Activated CD8-positive, alpha-beta memory T cell treated with anti-CD3 and anti-CD28 coated beads for 4 hours (primary cell): Measurements from ENCODE around the gene FARP1.

Experiments
- DNase-seq, 2 donors: peaks; one replicate each; pipeline ENCODE4 v3.0.0-alpha.2; 2020; ENCODE audit warnings: low read depth in 2 of 2

Gene FARP1

DNA sequence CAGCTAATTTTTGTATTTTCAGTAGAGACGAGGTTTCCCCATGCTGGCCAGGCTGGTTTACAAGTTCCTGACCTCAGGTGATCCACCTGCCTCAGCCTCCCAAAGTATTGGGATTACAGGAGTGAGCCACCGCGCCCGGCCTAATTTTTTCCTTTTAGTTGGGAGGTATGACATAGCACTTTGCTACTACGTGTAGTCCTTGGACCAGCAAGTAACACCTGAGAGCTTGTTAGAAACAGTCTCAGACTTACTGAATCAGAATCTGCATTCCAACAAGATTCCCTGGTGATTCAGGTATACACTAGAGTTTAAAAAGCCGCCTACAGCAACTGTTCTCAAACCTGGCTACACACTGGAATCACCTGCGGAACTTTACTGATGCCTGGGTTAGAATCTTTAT, 1.8 kb upstream of the FARP1 start:
- no peak for DNase-seq

DNA sequence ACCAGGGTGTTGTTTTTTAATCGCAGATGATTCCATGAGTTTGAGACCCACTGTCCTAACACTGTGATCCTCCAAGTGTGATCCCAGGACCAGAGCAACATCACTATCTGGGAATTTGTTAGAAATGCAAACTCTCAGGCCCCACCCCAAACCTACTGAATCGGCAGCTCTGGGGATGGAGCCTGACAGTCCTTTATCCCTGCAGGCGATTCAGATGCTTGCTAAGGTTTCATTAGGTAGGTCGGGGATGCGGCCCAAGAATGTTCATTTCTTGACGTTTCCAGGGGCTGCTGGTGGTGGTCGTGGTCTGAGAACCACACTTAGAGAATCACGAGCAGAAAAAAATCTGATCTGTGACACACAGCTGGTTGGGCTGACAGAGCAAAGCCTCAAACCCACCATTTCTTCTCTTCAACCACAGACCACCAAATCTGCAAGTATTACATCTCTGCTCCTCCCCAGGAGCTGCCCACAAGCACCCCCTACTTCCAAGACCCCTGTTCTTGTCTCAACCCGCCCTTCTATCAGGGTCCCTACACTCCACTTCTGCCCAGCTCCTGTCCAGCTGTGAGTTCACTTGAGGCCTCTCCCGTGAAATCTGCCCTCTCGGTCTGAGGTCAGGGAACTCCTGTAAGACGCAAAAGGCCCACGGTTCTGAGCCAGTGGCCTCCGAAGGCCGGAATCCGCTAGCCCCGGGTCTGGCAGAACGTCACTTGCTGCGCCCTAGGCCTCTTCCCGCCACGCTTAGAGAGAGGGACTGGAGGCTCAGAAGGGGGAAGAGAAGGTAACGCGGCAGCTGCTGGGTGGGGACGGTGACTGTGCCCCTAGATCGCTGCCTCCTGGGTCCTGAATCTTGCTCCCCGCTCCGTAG, 1.1 kb upstream of the FARP1 start:
- no peak for DNase-seq

DNA sequence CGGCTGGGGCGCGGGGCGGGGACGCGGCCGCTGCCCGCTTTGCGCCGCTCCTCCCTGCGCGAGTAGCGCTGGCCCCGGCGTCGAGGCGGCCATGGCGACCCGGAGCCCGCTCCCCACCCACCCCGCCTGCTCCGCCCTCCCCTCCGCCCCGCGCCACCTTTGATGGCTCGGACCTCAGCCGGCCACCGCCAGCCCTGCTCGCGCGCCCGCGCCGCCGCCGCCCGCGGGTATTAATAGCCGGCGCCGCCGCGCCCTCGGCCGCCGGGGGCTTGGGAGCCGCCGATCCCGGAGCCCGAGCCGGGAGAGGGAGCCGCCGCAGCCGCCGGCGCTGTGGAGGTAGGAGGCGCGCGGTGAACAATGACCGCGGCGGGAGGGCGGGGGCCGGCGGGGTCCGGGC, 261 bp downstream of the FARP1 start:
- DNase-seq = no peak

DNA sequence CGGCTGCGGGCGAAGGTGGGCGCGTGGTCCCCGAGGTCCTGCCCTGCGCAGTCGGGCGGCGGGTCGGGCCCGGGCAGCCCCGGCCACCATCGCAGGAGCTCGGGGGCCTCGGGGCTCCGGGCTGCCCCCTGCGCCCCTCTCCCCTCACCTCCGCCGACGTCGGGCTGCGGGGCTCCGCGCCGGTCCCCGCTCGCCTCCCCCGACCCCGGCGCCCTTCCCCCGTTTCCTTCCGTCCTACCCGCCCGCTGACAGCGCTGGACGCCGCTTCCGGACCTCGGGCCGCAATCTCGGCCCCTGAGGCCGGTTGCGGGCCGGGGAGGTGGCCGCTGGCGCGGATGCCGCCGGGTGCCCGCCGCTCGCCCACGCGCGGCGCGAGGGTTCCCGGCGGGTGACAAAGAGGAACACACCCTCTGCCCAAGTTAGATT, 720 bp downstream of the FARP1 start:
- no peak for DNase-seq

DNA sequence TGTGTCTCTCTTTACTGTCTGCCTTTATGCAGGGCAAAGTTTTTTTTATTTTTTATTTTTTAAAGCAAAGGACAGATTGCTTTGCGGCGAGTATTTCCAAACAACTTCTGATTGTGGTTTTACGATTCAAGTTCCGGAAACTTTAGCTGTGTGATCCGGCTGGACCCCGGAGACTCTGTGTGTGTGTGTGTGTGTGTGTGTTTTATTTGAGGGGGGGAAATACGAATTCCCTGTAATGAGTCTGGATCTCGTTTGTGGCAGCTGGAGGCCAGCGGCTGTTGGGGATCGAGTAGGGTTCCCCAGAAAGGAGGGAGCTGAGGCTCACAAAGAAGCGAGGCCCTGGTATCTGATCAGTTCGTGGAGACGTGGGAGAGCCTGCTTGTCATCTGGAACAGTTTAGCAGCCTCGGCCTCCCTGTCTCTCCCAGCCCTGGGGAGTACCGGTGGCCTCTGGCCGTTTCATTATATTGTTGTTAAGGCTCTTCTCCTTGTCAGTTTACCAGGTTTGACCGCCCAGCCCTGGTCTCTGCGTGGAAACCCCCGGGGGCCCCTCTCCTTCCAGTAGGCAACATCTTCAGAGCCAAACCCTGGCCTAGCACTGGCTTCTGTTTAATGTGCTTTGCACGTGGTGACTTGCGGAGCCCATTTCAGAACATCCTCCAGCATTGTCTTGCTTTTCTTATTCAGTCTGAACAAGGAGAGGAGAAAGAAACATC, 1.3 kb downstream of the FARP1 start:
- no peak for DNase-seq

DNA sequence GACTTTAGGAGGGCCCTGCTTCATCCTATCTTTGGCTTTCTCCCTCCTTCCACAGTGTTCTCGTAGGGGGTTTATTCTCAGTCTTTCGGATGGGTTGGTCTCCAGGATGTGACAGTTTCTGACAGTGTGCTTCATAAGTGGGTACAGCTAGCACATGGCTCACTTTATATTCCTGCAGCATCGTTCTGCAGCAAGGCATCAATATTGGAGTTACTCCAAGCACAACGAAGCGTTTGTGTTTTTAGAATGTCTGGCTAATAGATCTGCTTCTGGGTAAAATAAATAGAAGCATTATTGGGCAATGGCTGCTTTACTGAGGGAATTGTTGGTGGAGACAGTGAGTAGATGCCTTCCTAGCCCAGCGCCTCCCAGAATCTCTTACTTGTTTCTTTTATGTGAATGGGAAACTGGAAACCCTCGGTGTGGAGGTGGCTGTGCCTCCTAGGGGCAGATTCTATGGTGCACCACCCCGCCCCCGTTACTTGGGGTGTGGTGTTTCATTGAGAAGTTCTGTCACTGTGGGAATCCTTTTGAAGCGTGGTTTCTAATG, 2.0 kb downstream of the FARP1 start:
- no peak for DNase-seq

DNA sequence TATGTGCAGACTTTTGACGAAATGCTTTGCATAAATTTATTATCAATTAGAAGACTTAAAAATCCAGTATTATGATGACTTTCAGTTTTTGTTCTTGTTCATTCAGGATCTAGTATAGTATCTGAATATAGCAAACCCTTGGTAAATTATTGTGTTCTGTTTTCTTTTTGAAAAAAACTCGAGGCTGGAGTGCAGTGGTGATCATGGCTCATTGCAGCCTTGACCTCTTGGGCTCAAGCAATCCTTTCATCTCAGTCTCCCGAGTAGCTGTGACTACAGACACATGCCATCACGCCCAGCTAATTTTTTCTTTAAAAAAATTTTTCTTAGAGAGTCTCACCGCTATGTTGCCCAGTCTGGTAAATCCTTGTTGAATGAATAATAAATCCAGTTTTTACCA, 4.6 kb downstream of the FARP1 start:
- DNase-seq = no peak

DNA sequence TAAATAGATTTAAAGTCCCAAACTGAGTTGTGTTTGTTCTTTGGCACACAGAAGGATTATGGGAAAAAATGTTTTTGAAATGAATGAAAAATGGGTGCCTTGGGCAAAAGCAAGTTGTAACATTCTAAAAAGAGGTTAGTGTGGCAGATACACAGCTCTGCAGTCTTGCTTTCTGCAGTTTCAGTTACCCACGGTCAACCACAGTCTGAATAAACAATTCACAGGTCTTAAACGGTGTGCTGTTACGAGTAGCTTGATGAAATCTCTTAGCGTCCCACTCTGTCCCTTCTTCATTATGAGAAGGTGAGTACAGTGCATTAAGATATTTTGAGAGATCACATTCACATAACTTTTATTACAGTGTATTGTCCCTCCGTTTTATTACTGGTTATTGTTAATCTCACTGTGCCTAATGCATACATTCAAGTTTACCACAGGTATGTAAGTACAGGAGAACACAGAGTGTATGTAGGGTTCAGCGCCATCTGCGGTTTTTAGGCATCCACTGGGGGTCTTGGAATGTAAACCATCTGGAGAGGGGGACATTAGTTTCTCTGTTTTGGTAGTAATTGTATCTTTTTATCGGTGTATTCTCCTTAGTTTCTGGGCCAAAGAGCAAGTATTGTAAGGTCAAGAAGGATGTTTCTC, 8.1 kb downstream of the FARP1 start:
- no peak for DNase-seq

DNA sequence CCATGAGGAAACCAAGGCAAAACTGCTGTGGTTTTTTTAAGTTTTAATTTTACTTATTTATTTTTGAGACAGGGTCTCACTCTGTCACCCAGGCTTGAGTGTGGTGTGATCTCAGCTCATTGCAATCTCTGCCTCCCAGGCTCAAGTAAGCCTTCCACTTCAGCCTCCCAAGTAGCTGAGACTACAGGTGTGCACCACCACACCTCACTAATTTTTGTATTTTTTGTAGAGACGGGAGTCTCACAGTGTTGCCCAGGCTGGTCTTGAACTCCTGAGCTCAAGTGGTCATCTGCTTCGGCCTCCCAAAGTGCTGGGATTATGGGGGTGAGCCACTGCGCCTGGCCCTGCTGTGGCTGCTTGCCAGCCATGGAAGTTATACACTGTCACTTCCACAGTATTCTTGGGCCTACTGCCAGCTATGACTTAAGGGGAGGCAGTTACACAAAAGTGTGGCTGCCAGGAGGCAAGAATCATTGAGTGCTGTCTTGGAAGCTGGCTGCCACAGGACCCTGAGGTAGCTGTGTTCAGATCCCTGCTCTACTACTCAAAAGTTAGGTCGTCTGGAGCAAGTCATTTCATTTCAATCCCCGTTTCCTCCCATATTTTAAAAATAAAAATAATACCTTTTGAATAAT, 12.7 kb downstream of the FARP1 start:
- DNase-seq = no peak

DNA sequence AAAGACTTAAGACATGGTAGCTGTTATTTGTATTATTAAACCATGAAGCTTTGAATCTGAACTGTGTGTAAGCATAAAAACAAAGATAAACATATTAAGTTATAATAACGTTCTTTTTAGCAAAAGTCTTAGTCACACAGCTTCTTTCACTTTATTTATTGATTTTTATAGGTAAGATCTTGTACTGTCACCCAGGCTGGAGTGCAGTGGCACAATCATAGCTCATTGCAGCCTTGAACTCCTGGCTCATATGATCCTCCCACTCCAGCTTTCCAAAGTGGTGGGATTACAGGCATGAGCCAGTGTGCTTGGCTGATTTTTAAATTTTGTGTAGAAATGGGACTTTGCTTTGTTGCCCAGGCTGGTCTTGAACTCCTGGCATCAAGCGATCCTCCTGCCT, 13.4 kb downstream of the FARP1 start:
- DNase-seq = no peak

DNA sequence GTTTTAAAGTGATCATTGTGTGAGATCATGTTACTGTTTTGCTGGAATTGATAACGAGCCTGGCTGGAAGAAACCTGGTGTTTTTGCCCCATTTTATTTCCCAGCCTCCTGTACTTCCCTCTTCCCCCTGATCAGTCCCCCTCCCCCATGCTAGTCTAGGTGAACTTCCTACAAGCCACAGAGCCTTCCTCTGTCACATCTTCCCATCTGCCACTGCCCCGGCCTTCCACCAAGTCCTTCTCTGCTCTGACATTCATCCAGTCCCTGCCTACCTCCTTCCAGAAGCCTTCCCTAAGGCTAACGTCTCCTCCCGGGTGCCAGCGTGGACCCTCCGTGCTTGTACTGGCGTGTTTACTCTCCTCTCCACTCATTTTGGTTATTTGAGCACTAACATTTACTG, 14.3 kb downstream of the FARP1 start:
- DNase-seq = no peak

DNA sequence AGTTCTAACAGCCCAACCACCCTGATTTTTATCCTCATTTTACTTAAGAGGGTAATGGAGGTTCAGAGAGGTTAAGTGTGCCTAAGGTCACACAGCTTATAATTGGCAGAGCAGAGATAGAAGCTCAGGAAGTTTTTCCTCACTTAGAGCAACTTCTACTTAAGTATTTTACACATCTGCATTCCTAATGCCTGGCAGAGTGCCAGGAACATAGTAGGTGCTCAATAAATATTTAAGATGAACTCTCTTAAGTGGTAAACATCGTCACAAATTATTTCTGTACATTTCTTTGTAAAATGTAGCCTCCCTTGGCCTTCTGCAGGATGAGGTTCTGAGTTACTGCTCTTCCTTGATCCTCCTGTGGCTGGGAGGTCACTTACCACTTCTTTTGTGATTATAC, 14.7 kb downstream of the FARP1 start:
- no peak for DNase-seq

DNA sequence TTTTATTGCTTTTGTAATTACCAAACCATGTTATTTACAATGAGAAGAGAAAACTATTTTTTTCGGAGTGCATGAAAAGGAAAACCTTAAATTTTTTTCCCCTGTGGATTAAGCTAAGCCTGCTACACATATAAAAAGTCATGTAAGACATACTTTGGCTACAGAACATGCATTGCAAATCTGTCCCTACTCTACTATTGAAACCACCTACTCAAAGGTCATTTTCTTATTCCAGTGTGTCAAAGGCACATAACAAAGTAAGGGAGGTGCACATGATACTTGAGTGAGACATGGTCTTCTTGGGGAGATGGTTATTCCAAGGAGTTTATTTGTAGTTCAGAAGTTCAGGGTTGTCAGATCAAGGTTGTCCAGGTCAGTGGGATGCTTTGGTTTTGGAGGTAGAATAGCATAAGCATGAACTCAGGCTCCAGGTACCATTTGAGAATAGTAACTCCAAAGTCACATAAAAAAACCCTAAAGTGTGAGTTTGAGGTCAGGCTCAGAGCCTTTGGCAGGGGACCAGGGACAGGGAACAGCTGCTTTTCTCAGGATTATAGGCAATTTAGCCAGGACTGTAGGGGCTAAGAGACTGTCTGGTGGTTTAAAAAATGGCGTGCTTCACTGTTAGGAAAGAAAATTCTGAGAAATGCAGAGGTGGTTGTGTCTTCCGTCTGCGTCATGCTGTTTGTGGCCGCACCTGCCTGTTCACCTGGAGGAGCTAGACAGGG, 15.4 kb downstream of the FARP1 start:
- no peak for DNase-seq

DNA sequence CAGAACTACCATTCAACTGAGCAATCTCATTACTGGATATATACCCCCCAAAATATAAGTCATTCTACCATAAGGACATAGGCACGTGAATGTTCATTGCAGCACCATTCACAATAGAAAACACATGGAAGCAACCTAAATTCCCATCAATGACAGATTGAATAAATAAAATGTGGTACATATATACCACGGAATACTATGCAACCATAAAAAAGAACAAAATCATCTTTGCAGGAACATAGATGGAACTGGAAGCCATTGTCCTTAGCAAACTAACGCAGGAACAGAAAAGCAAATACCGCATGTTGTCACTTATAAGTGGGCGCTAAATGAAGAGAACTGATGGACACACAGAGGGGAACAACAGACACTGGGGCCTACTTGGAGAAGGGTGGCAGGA, 20.0 kb downstream of the FARP1 start:
- no peak for DNase-seq

DNA sequence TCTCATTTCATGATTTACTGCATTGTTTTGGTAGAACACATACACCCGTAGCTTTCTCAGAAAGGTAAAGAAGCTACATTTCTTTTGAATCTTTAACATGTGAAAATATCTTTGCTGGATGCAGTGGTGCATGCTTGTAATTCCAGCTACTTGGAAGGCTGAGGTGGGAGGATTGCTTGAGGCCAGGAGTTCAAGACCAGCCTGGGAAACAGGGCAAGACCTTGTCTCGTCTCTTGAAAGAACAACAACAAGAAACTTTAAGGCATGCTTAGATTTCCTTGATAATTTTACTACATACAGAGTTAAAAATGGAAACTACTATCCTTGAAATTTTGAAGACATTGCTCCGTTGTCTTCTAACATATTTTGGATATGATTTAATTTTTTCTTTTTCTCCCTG, 26.4 kb downstream of the FARP1 start:
- no peak for DNase-seq

DNA sequence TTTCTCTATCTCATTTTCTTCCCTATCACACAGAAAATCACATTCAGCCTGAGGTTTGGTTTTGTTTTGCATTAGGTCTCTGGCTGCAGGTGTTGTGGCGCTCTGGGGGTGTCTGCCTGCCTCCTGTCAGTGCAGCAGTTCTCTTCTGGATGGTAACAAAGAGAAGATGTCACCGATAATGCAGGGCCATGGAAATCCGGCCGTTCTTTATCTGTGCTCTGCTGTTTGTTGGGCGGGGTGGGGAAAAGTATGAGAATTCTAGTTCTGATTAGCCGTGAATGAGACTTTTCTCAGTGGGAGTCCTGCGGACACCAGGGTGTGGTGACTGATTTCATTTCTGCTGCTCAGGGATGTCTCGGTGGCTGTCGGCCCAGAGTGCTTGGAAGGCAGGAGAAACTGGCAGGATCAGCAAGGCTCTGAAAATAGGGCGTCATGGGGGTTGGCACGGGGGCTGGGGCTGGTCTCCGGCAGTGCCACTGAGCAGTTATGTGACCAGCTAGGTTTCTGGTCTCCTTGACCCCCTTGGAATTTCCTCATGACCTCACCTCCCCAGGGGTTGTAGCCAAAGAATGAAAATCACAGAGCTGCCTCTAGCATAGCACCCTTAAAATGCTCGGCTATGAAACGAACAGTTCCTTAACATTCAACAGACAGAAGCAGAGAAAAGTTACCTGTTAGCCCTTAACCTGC, 29.2 kb downstream of the FARP1 start:
- no peak for DNase-seq

DNA sequence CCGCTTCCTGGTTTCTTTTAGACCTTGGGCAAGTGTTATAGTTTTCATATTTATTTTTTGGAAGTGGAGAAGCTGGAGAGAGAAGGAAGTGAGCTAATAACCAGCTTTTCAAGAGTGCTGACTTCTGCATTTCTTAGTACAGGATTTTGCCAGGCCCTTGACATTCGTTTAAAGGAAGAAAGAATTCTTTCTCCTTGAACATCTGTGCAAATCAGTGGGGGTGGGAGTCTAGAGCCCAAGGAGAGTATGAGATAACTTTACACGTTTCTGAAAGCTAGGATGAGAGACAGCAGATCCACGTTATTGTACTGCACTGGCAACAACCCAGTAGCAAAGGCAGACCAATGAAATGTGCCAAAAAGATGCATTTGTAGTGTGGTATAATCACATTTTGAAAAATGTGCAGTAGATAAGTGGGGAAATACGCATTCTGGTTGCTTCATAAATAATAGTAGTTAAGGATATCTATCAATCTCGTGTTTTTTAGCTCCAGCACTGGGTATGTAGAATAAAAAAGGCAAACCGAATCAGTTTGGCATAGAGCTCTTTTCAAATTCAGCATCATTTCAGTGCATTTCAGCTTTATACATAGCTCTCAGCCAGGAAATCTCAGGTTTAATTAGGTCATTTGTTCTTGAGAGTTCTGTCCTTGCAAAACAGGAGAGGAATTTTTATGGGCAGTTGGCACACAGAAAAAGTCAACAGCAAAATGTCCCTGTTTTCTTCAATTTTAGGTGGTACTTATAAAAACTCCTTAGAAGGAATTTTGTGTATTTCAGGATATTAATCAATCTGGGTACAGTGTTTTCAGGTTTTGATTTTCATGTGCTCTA, 29.9 kb downstream of the FARP1 start:
- DNase-seq = no peak

DNA sequence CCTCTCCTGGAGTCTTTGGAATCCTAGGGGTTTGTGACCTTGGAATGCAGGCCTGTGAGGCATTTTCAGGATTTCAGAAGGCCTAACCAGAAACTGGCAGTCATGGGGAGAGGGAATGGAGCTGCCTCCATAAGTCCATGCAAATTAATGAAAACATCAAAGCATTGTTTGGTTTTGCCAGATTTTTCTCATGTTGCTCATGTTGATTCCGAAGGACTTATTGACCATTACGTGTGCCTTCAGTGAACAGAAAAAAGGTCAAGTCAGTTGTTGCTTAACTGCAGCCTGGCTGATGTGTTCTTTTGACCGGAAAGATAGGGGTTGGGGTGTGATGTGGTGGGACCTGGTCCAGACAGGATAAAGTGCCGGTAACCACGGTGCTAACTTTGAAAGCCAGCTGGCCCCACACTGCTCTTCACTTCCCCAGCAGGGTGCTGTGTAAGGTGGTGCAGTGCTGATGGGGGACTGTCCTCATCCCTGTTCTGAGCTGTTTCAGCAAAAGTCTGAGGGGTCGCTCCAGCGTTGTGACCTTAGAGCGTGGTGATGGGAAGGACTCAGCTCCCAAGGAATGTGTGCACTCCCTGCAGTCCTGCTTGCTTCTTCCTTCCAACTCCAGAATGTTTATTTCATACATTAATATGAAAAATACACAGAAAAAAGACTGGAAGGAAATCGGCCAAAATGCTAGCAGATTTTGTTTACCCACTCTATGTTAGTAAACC, 30.7 kb downstream of the FARP1 start:
- DNase-seq = no peak

DNA sequence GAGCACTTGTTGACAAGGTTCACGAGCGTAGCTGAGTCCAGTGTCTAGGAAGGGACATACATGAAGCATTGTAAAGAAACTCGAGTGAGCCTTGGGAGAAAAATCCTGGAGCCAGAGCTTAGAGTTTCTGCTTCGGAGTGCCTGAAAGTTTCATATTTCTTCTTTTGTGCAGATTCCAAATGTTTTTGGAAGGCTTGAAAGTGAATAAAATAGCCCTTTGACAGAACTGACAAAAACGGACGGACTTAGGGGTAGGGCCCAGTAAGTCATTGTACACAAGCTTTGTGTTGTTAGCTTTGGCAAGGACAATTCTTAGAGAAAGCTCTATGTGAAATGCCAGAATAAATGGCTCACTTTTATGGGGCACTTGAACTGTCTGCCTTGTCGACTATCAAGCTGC, 31.4 kb downstream of the FARP1 start:
- DNase-seq = no peak
